H1 (cell line): ENCODE measurements around the gene KPRP.

Experiments
- BACH1 ChIP-seq: IDR thresholded peaks from 2 replicates; pipeline ENCODE4 v1.6.1; 2012; ENCODE audit warnings: low read length, improper control_type of control experiment
- CHD2 ChIP-seq: IDR thresholded peaks from 2 replicates; pipeline ENCODE4 v1.6.1; 2012; ENCODE audit warnings: low read length, improper control_type of control experiment
- POLR2A ChIP-seq, 2 experiments: IDR thresholded peaks; 1 replicate in 1 of 2; 2 replicates in 1 of 2; pipeline ENCODE4 v1.6.1; 2011; ENCODE audit warnings: low read depth in 2 of 2, low read length in 2 of 2, mild to moderate bottlenecking in 2 of 2; ENCODE audit errors: control extremely low read depth in 1 of 2
- POLR2AphosphoS5 ChIP-seq: IDR thresholded peaks from 2 replicates; pipeline ENCODE4 v1.6.1; 2011; ENCODE audit warnings: low read depth, low read length
- SRF ChIP-seq: IDR thresholded peaks from 2 replicates; pipeline ENCODE4 v1.6.1; 2011; ENCODE audit warnings: mild to moderate bottlenecking, low read depth, low read length, moderate library complexity
- TF ChIP-seq, protein P1 (sequence below), 3 experiments: IDR thresholded peaks; 1 replicate in 2 of 3; 2 replicates in 1 of 3; pipeline versions ENCODE4 v1.5.1 to v1.6.1; 2011; ENCODE audit warnings: low read length in 3 of 3, mild to moderate bottlenecking in 3 of 3, inconsistent platforms in 2 of 3, low read depth in 1 of 3, moderate library complexity in 1 of 3; ENCODE audit not compliant: insufficient read depth in 1 of 3; ENCODE audit errors: control extremely low read depth in 1 of 3
- TF ChIP-seq, protein P2 (sequence below): IDR thresholded peaks from 2 replicates; pipeline ENCODE4 v1.6.1; 2011; ENCODE audit warnings: low read depth, mild to moderate bottlenecking, low read length; ENCODE audit not compliant: insufficient read depth

DNA sequence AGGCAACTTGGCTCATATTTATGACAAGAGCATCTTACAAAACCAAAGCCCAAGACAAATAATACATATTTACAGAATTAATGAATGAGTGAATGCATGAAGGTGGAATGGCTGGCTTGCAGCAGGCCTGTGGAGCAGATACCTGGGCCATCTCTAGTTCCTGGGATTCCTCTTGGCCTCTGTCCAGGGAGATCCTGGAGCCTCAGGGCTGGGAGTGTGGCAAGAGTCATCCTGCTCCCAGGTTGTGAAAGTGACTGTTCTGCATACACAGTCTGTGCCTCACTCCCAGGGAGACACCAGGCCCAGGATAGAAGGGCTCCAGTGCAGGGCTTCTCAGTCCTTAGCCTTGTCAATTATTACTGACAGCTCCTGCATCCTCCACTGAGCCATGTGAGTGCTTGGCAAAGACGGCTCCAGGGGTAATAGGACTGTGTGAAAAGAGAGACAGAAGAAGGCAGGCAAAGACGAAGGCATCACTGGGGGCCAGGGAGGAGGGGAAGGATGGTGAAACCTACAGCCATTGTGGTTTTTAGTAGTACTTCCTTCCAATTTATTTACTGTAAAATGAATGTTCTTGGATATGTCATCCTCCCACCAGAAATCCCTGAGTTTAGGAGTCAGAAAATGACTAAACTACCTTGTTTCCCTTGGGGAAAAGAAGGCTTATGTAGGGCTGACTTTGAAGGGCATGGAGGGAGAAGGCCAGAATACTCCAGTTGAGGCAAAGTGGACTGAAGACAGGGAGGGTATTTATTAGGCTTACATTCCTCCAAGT, 14.3 kb upstream of the KPRP start:
- TF ChIP-seq POLR2A (IDR thresholded peaks at IDR 0.05; ENCODE audit: control extremely low read depth in 1 of 2, low read depth in 2 of 2, low read length in 2 of 2) (no peak), CHD2 (no peak), BACH1 (no peak), SRF (no peak), POLR2AphosphoS5 (no peak)
- TF ChIP-seq, protein P1, sequence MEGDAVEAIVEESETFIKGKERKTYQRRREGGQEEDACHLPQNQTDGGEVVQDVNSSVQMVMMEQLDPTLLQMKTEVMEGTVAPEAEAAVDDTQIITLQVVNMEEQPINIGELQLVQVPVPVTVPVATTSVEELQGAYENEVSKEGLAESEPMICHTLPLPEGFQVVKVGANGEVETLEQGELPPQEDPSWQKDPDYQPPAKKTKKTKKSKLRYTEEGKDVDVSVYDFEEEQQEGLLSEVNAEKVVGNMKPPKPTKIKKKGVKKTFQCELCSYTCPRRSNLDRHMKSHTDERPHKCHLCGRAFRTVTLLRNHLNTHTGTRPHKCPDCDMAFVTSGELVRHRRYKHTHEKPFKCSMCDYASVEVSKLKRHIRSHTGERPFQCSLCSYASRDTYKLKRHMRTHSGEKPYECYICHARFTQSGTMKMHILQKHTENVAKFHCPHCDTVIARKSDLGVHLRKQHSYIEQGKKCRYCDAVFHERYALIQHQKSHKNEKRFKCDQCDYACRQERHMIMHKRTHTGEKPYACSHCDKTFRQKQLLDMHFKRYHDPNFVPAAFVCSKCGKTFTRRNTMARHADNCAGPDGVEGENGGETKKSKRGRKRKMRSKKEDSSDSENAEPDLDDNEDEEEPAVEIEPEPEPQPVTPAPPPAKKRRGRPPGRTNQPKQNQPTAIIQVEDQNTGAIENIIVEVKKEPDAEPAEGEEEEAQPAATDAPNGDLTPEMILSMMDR (IDR thresholded peaks at IDR 0.05; ENCODE audit: control extremely low read depth in 1 of 3, insufficient read depth in 1 of 3, low read depth in 1 of 3, low read length in 3 of 3): no peak
- TF ChIP-seq, protein P2, sequence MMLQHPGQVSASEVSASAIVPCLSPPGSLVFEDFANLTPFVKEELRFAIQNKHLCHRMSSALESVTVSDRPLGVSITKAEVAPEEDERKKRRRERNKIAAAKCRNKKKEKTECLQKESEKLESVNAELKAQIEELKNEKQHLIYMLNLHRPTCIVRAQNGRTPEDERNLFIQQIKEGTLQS: no peak
